Hematopoietic multipotent progenitor cell treated with erythropoietin and hydrocortisone succinate and interleukin-3 and kit ligand, for 17 days (in vitro differentiated cells): ENCODE measurements around the gene CRYBG1.

ENCODE experiments used
- DNase-seq: peaks from one replicate; pipeline ENCODE4 v3.0.0-alpha.2; 2015; ENCODE audit warnings: low spot score

CRYBG1 gene

GRCh38 chr6:106609699-106610098 lies 249.2 kb downstream of the CRYBG1 start:
- DNase-seq = no peak

- no peak for DNase-seq
These were observed 250.5 kb downstream of the CRYBG1 start for GRCh38 chr6:106611030-106611429.

- no peak for DNase-seq
These were observed 252.3 kb downstream of the CRYBG1 start for GRCh38 chr6:106612671-106613416.

- no peak for DNase-seq
These were observed 253.1 kb downstream of the CRYBG1 start for GRCh38 chr6:106613590-106613989.

- DNase-seq = no peak
These were observed 253.6 kb downstream of the CRYBG1 start for GRCh38 chr6:106614166-106614565.

- no peak for DNase-seq
These were observed 254.2 kb downstream of the CRYBG1 start for GRCh38 chr6:106614592-106615257.

GRCh38 chr6:106617302-106617701 lies 256.8 kb downstream of the CRYBG1 start:
- DNase-seq = no peak

GRCh38 chr6:106617857-106618256 lies 257.3 kb downstream of the CRYBG1 start:
- DNase-seq = no peak

- no peak for DNase-seq
These were observed 257.8 kb downstream of the CRYBG1 start for GRCh38 chr6:106618324-106618723.

GRCh38 chr6:106619223-106619622 lies 258.7 kb downstream of the CRYBG1 start:
- no peak for DNase-seq

- no peak for DNase-seq
These were observed 260.6 kb downstream of the CRYBG1 start for GRCh38 chr6:106620931-106621672.
